ENCODE data around the gene ASPA. TPM values are rescaled to one million over a fixed set of nuclear protein-coding genes. Genes with fewer than 3 reads are reported as not detected.

Gene ASPA
- total and polyA plus RNA-seq, 12 donors: 0.26 to 2.9 (median 1.5) TPM

GRCh38 chr17:3549610-3550162, 73.9 kb downstream of the ASPA start:
- Histone ChIP-seq H3K27me3 (no peaks in the 10 kb centered on the region), H3K36me3 (no peaks in the 10 kb centered on the region), H3K4me3 (no peak overlapping the region), H3K4me1 (no peaks in the 10 kb centered on the region), H3K27ac (no peak overlapping the region), H3K9me3 (no peaks in the 10 kb centered on the region)
- 98 to 100% methylated on average over 2 of the region's 2 CpGs for WGBS, 2 donors
- no peak for ATAC-seq
- TF ChIP-seq, protein P1, sequence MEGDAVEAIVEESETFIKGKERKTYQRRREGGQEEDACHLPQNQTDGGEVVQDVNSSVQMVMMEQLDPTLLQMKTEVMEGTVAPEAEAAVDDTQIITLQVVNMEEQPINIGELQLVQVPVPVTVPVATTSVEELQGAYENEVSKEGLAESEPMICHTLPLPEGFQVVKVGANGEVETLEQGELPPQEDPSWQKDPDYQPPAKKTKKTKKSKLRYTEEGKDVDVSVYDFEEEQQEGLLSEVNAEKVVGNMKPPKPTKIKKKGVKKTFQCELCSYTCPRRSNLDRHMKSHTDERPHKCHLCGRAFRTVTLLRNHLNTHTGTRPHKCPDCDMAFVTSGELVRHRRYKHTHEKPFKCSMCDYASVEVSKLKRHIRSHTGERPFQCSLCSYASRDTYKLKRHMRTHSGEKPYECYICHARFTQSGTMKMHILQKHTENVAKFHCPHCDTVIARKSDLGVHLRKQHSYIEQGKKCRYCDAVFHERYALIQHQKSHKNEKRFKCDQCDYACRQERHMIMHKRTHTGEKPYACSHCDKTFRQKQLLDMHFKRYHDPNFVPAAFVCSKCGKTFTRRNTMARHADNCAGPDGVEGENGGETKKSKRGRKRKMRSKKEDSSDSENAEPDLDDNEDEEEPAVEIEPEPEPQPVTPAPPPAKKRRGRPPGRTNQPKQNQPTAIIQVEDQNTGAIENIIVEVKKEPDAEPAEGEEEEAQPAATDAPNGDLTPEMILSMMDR (IDR thresholded peaks at IDR 0.05): no peak
- intact Hi-C loops (cut with DNase I): no loop called here
- no peak for DNase-seq

DNA sequence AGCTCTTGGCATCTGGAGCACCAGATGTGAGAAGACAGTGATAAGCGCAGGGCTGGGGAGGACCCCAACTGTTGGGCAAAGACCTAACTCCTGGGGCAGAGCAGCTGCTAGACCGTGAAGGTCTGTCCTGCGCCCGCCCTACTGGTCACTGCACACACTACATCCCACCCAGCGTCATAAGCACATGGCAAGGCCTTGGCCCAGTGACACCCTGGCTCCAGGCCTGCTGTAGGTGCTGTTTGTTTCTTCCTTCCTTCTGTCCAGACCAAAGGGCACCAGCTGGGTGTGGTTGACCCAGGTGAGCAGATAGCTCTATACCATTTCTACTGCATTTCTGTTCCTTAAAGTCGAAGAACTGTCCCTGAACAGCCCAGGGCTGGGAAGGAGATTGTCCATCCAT, 75.4 kb downstream of the ASPA start:
- Histone ChIP-seq H3K9me3 (no peaks in the 10 kb centered on the region), H3K27ac (no peak overlapping the region)
- no peak for ATAC-seq

GRCh38 chr17:3552916-3553315, 77.1 kb downstream of the ASPA start:
- DNase-seq (no peak), ATAC-seq (no peak)
- Histone ChIP-seq H3K4me3 (no peak overlapping the region), H3K36me3 (no peaks in the 10 kb centered on the region), H3K27ac (no peak overlapping the region), H3K27me3 (peaks cover 0 to 12% (median 0%) of the 10 kb centered on the region in 7 donors), H3K4me1 (peaks cover 0 to 6% (median 0%) of the 10 kb centered on the region in 9 donors), H3K9me3 (no peaks in the 10 kb centered on the region)
- TF ChIP-seq, protein P1 (IDR thresholded peaks at IDR 0.05): no peak
- WGBS, 2 donors: 86 to 88% methylated on average over 7 of the region's 7 CpGs
- intact Hi-C loops (cut with DNase I): no loop called here

More for the DNA sequence above, 75.4 kb downstream of the ASPA start:
- 85 to 88% methylated on average over 6 of the region's 6 CpGs for WGBS, 2 donors
- Histone ChIP-seq H3K27me3 (peaks cover 0 to 5% (median 0%) of the 10 kb centered on the region in 7 donors), H3K4me1 (no peaks in the 10 kb centered on the region), H3K4me3 (no peak overlapping the region), H3K36me3 (no peaks in the 10 kb centered on the region)
- TF ChIP-seq, protein P1 (IDR thresholded peaks at IDR 0.05): no peak
- no peak for DNase-seq
- intact Hi-C loops (cut with DNase I): no loop called here

Other genes with a start within 250 kb of the ASPA start
- not detected for gene OR3A1, start 177.6 kb upstream of the ASPA start, total RNA-seq
- not detected for gene OR3A1, start 177.6 kb upstream of the ASPA start, polyA plus RNA-seq
- 1 to 10 TPM in 1 of 10 donors, under 1 TPM in 2, not detected in 7; 0.13 to 2.3 (median 0.28) TPM for gene OR3A2, start 89.7 kb upstream of the ASPA start, total RNA-seq
- gene OR3A2, start 89.7 kb upstream of the ASPA start, polyA plus RNA-seq: not detected
- gene OR1E1, start 77.6 kb upstream of the ASPA start, total RNA-seq: under 1 TPM in 1 of 10 donors, not detected in 9; 0.32 TPM
- gene OR1E1, start 77.6 kb upstream of the ASPA start, polyA plus RNA-seq: not detected
- gene OR3A3, start 64.6 kb upstream of the ASPA start, total RNA-seq: not detected
- not detected for gene OR3A3, start 64.6 kb upstream of the ASPA start, polyA plus RNA-seq
- gene OR1E2, start 42.2 kb upstream of the ASPA start, total RNA-seq: under 1 TPM in 1 of 10 donors, not detected in 9; 0.43 TPM
- not detected for gene OR1E2, start 42.2 kb upstream of the ASPA start, polyA plus RNA-seq
- gene SPATA22, start 4.2 kb upstream of the ASPA start, total RNA-seq: 1 to 10 TPM in 1 of 10 donors, under 1 TPM in 7, not detected in 2; 0.21 to 3.1 (median 0.45) TPM
- under 1 TPM; 0.09 to 0.37 TPM for gene SPATA22, start 4.2 kb upstream of the ASPA start, polyA plus RNA-seq
- 1 to 10 TPM in 5 of 10 donors, under 1 TPM in 5; 0.17 to 1.8 (median 1.1) TPM for gene TRPV3, start 81.8 kb downstream of the ASPA start, total RNA-seq
- gene TRPV3, start 81.8 kb downstream of the ASPA start, polyA plus RNA-seq: 1 to 10 TPM in 1 of 2 donors, under 1 TPM in 1; 0.19 to 2.8 TPM
- gene TRPV1, start 133.4 kb downstream of the ASPA start, total RNA-seq: 1 to 10 TPM; 2.2 to 6.5 (median 3.7) TPM
- gene TRPV1, start 133.4 kb downstream of the ASPA start, polyA plus RNA-seq: 10 to 100 TPM in 1 of 2 donors, 1 to 10 TPM in 1; 2.1 to 12.5 TPM
- gene SHPK, start 160.3 kb downstream of the ASPA start, total RNA-seq: 1 to 10 TPM; 2.6 to 5.8 (median 4.2) TPM
- gene SHPK, start 160.3 kb downstream of the ASPA start, polyA plus RNA-seq: 1 to 10 TPM; 2.3 to 7.6 TPM
- gene CTNS, start 160.8 kb downstream of the ASPA start, total RNA-seq: 10 to 100 TPM in 1 of 10 donors, 1 to 10 TPM in 9; 5.2 to 11.8 (median 8.0) TPM
- gene CTNS, start 160.8 kb downstream of the ASPA start, polyA plus RNA-seq: 1 to 10 TPM; 7.5 to 7.6 TPM
- 100 to 1,000 TPM; 147 to 206 (median 176) TPM for gene TAX1BP3, start 192.6 kb downstream of the ASPA start, total RNA-seq
- 100 to 1,000 TPM; 134 to 149 TPM for gene TAX1BP3, start 192.6 kb downstream of the ASPA start, polyA plus RNA-seq
- 10 to 100 TPM; 46.0 to 75.0 (median 52.7) TPM for gene EMC6, start 192.8 kb downstream of the ASPA start, total RNA-seq
- gene EMC6, start 192.8 kb downstream of the ASPA start, polyA plus RNA-seq: 100 to 1,000 TPM in 1 of 2 donors, 10 to 100 TPM in 1; 80.5 to 203 TPM
- 10 to 100 TPM in 7 of 10 donors, 1 to 10 TPM in 3; 6.0 to 24.5 (median 11.9) TPM for gene P2RX5, start 220.2 kb downstream of the ASPA start, total RNA-seq
- 10 to 100 TPM; 12.4 to 56.6 TPM for gene P2RX5, start 220.2 kb downstream of the ASPA start, polyA plus RNA-seq
- 1 to 10 TPM in 1 of 10 donors, under 1 TPM in 9; 0.12 to 1.5 (median 0.23) TPM for gene HASPIN, start 247.9 kb downstream of the ASPA start, total RNA-seq
- gene HASPIN, start 247.9 kb downstream of the ASPA start, polyA plus RNA-seq: under 1 TPM in 1 of 2 donors, not detected in 1; 0.29 TPM